ENCODE data around the gene ISG15.

- TF ChIP-seq POLR2A (IDR thresholded peaks at IDR 0.05), result no peak
- TF ChIP-seq, protein P1, sequence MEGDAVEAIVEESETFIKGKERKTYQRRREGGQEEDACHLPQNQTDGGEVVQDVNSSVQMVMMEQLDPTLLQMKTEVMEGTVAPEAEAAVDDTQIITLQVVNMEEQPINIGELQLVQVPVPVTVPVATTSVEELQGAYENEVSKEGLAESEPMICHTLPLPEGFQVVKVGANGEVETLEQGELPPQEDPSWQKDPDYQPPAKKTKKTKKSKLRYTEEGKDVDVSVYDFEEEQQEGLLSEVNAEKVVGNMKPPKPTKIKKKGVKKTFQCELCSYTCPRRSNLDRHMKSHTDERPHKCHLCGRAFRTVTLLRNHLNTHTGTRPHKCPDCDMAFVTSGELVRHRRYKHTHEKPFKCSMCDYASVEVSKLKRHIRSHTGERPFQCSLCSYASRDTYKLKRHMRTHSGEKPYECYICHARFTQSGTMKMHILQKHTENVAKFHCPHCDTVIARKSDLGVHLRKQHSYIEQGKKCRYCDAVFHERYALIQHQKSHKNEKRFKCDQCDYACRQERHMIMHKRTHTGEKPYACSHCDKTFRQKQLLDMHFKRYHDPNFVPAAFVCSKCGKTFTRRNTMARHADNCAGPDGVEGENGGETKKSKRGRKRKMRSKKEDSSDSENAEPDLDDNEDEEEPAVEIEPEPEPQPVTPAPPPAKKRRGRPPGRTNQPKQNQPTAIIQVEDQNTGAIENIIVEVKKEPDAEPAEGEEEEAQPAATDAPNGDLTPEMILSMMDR (IDR thresholded peaks at IDR 0.05), result no peak
- no peak for TF ChIP-seq POLR2AphosphoS5 (IDR thresholded peaks at IDR 0.05)
These were observed 7.2 kb downstream of the ISG15 start for GRCh38 chr1:1020415-1021009.
